ENCODE measurements around the gene ZFAND3.

DNA sequence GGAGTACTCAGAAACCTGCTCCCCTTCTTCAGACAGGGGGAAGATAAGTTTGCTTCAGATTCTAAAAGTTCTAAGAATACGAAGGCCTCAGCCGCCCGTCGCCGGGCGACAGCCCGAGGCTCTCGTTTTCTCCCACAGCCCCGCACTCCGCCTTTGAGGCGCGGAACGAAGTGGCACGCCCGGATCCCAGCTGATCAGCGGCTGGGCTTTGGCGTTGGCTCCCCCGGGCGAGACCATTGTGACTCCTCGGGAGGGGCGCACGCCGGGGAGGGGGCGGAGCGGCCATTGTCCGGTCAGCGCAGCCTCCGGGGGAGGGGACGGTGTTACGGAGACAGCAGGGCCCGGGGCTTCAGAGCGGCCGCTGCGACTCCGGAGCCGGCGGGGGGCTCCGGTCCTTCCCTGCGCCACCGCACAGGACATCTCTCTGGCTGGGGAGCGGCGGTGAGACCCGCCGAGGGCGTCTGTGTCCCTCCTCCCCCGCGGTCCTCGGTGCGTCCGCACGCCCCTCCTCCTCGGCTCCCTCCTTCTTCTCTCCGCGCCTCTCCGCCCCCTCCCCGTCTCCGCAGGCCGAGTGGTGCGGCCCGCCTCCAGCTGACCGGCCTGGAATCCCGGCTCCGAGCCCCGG is at the start of gene ZFAND3:
- TF ChIP-seq GATA2 (IDR thresholded peaks at IDR 0.05; ENCODE audit: low read depth, low read length) (no peak), GATA3 (IDR thresholded peaks at IDR 0.05; ENCODE audit: low read depth, low read length) (no peak)
